ENCODE results near the gene RFTN1.

Gene RFTN1

GRCh38 chr3:16477521-16477920 lies 36.0 kb downstream of the RFTN1 start:
- TF ChIP-seq CTCF (IDR thresholded peaks at IDR 0.05; ENCODE audit: low read depth, low read length) = no peak
- peak in 1 of 2 donors; percentile 35 for DNase-seq (ENCODE audit: low read depth in 2 of 2)
- no peak overlapping the region for H3K4me3 ChIP-seq (replicated peaks in 1 of 2; ENCODE audit: low read depth in 2 of 2, low read length in 2 of 2)

DNA sequence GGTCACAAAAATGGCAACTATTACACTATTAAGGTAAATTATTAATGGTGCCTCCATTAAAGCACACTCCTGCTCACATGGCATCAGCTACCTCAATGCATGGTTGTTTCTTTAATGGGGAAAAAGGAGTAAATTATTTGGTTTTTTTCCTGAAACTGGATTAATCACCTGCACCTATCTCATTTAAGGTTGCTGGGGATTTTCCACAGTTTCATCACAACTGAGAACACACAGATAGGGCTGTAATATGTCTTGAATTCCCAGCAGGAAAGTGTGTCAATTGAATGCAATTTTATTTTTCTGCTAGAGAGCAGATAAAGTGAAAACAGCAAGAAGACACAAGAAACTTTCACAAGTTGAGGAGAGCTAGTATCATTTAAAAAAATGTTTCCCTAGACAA lies 36.4 kb downstream of the RFTN1 start:
- peak; percentile 41 to 66 for DNase-seq (ENCODE audit: low read depth in 2 of 2)
- H3K4me3 ChIP-seq (replicated peaks in 1 of 2; ENCODE audit: low read depth in 2 of 2, low read length in 2 of 2) = no peak overlapping the region
- no peak for TF ChIP-seq CTCF (IDR thresholded peaks at IDR 0.05; ENCODE audit: low read depth, low read length)

DNA sequence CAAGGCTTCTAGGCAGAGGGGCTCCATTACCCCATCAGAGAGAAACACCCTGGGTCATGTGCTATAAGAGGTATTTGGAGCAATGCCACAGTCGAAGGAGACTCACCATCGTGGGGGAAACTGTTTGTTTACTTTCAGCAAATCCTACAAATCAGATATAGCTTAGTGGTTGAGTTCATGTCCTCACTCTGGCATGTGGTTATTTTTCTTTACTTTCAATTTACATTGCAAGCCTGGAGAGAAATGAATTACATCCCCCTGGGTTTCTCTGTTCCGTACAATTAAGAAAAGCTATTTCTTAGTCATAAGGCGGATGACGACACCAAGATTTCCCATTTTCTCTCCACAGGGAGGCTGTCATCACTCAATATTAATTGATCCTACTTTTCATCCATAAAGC lies 36.9 kb downstream of the RFTN1 start:
- TF ChIP-seq CTCF (IDR thresholded peaks at IDR 0.05; ENCODE audit: low read depth, low read length) = no peak
- no peak overlapping the region for H3K4me3 ChIP-seq (replicated peaks in 1 of 2; ENCODE audit: low read depth in 2 of 2, low read length in 2 of 2)
- peak; percentile 90 to 93 for DNase-seq (ENCODE audit: low read depth in 2 of 2)

- no peak overlapping the region for H3K4me3 ChIP-seq (replicated peaks in 1 of 2; ENCODE audit: low read depth in 2 of 2, low read length in 2 of 2)
- no peak for DNase-seq (ENCODE audit: low read depth in 2 of 2)
- TF ChIP-seq CTCF (IDR thresholded peaks at IDR 0.05; ENCODE audit: low read depth, low read length) = no peak
Observed at GRCh38 chr3:16475766-16476165, 37.7 kb downstream of the RFTN1 start.

DNA sequence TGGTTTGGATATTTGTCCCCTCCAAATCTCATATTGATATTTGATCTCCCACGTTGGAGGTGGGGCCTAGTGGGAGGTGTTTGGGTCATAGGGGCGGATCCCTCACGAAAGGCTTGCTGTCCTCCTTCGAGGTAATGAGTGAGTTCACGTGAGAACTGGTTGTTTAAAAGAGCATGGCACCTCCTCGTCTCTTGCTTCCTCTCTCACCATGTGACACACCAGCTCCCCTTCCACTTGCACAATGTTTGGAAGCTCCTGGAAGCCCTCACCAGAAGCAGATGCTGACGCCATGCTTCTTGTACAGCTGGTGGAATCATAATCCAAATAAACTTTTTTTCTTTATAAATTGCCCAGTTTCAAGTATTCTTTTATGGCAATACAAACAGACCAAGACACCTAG lies 38.6 kb downstream of the RFTN1 start:
- no peak for TF ChIP-seq CTCF (IDR thresholded peaks at IDR 0.05; ENCODE audit: low read depth, low read length)
- DNase-seq (ENCODE audit: low read depth in 2 of 2) = peak; percentile 29 to 60
- H3K4me3 ChIP-seq (replicated peaks in 1 of 2; ENCODE audit: low read depth in 2 of 2, low read length in 2 of 2) = no peak overlapping the region

DNA sequence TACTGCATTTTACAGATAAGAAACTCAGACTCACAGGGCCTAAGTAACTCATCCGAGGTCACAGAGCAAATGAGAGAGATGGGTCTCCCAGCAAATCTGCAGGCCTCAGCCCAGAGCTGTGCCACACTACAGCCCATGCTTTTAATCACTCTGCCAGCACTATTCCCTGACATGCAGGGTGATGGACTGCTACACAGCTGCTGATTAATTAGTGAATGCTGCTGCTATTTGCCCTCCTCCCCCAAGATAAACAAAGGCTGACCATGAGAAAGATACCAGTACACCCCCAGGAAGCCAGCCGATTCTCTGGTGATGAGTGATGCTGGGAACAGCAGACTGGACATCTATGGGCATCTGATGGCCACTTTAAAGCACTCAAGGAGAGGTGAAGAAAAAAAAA lies 39.3 kb downstream of the RFTN1 start:
- H3K4me3 ChIP-seq (replicated peaks in 1 of 2; ENCODE audit: low read depth in 2 of 2, low read length in 2 of 2) = no peak overlapping the region
- no peak for TF ChIP-seq CTCF (IDR thresholded peaks at IDR 0.05; ENCODE audit: low read depth, low read length)
- peak; percentile 55 to 71 for DNase-seq (ENCODE audit: low read depth in 2 of 2)

DNA sequence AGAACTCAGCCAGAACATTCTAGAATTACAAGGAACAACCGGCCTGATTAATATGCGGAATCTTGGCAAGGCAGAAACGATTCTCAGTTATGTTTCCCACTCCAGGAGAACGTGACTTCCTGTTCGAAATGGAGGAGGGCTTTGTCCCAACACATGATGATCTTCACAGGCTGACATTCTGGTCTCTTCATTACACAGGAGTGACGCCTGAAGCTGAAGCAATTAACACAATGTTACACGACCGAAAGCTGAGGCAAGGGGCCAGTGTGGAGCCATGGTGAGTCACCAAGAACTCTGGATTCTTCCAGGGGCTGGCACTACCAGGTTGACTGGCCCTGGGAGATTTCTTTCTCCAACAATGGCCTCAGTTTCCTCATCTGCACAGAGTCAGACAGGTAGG lies 40.9 kb downstream of the RFTN1 start:
- no peak for TF ChIP-seq CTCF (IDR thresholded peaks at IDR 0.05; ENCODE audit: low read depth, low read length)
- no peak overlapping the region for H3K4me3 ChIP-seq (replicated peaks in 1 of 2; ENCODE audit: low read depth in 2 of 2, low read length in 2 of 2)
- no peak for DNase-seq (ENCODE audit: low read depth in 2 of 2)
